ENCODE results near the gene FSD1.

DNA sequence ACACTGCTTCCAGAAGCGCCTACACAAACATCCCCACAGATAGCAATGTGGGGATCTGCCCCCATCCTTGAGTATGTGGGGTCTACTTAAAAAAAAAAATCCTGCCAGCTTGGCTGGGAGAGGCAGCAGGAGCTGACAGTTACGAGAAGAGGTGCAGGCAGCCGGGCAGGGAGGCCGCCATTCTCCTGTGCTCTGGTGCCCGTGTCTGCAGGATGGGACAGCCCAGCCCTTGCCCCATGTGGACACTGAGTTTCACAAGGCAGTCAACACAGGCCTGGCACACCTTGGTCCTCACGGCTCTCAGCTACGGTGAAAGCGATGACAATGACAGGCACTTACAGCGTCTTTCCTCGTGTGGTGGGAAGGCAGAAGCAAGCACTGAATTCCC is 62.9 kb downstream of the FSD1 start:
- TF ChIP-seq, protein P1, sequence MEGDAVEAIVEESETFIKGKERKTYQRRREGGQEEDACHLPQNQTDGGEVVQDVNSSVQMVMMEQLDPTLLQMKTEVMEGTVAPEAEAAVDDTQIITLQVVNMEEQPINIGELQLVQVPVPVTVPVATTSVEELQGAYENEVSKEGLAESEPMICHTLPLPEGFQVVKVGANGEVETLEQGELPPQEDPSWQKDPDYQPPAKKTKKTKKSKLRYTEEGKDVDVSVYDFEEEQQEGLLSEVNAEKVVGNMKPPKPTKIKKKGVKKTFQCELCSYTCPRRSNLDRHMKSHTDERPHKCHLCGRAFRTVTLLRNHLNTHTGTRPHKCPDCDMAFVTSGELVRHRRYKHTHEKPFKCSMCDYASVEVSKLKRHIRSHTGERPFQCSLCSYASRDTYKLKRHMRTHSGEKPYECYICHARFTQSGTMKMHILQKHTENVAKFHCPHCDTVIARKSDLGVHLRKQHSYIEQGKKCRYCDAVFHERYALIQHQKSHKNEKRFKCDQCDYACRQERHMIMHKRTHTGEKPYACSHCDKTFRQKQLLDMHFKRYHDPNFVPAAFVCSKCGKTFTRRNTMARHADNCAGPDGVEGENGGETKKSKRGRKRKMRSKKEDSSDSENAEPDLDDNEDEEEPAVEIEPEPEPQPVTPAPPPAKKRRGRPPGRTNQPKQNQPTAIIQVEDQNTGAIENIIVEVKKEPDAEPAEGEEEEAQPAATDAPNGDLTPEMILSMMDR (conservative IDR thresholded peaks at IDR 0.05): no peak
- TF ChIP-seq ZFX (IDR thresholded peaks at IDR 0.05): no peak

Data from C4-2B (cell line).